ENCODE measurements around the gene BRMS1L. TPM values are rescaled to one million over a fixed set of nuclear protein-coding genes. Genes with fewer than 3 reads are reported as not detected.

Gene BRMS1L
- total and polyA plus RNA-seq, 10 of the 15 experiments (the other 5 are each of a cell fraction or from before 2014, with no cell fraction given): 5.3 to 26.7 (median 8.3) TPM

DNA sequence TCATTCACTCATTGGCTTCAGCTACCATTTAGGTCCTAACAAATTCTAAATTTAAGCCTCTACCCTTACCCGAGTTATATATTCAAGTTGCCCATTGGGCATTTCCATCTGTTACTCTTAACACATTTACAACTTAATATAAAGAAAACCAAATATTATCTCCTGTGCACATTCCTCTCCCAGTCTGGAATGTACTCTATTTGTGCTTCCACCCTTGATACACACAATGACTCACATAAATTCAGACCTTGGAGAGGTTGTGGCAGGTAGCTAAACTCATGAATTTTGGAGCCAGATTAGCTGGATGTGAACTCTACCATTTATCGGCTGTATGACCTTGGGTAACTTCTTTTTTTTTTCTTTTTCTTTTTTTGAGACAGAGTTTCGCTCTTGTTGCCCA, 51.1 kb downstream of the BRMS1L start (continued):
- TF ChIP-seq, protein P1, sequence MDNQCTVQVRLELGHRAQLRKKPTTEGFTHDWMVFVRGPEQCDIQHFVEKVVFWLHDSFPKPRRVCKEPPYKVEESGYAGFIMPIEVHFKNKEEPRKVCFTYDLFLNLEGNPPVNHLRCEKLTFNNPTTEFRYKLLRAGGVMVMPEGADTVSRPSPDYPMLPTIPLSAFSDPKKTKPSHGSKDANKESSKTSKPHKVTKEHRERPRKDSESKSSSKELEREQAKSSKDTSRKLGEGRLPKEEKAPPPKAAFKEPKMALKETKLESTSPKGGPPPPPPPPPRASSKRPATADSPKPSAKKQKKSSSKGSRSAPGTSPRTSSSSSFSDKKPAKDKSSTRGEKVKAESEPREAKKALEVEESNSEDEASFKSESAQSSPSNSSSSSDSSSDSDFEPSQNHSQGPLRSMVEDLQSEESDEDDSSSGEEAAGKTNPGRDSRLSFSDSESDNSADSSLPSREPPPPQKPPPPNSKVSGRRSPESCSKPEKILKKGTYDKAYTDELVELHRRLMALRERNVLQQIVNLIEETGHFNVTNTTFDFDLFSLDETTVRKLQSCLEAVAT (IDR thresholded peaks at IDR 0.05): no peak
- no peak for TF ChIP-seq GABPA (IDR thresholded peaks at IDR 0.05; ENCODE audit: low read depth)

DNA sequence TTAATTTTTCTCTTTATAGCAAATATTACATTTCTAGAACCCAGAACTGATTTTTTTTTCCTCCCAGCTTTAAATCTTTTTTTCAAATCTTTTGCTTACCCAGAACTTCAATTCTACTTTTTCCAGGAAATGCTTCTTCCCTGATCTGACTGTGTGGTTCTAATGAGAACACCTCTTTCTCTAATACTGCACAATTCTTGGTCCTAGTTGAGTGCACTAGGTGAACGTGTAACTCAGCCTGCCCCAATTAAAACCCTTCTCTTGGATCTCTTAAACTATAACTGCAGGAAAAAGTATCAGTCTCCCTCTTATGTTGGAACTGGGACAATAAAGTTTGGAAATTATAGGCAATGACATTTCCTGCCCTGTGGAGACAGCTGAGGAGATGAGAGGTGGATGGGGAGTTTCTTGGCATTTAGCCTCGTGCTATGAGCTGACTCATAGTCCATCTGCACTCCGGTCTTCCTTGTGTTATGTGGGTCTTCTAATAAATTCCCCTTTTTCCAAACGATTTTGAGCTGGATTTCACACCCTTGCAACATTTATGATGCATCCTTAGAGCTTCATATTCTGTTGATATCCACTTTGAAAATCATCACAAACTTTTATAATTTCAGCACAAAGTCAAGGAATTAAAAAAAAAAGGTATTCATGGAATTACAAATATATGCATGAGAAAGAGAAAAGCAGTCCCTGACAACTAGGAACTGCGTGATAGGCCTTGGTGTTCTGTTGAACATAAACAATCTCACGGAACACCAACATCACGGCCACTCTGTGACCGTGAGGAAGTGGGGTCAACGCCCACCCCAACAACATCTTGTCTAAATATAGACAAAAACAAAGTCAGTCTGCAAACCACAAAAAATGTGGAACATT, 52.4 kb downstream of the BRMS1L start:
- intact Hi-C loops (cut with micrococcal nuclease; ENCODE audit: unreplicated experiment) (no loop called here), in situ Hi-C loops (cut with MboI) (no loop called here)
- DNase-seq (ENCODE audit: low read depth, low spot score) (no peak), FAIRE-seq (no peak), ATAC-seq (no peak)
- no TSS peak for BruUV-seq (replicated peaks)
- POLR2A ChIA-PET: no interaction called here
- SMC1A ChIA-PET (ENCODE audit: uncharacterized antibody, unreplicated experiment): interaction anchor here (1.3 kb wide), 1 partner anchor 191 kb away, joined by 7 read pairs; no protein-coding TSS in a partner anchor
- no peak overlapping the region for H3K27ac ChIP-seq (ENCODE audit: control insufficient read depth, insufficient read depth)
- H3K27me3 ChIP-seq (replicated peaks in 1 of 2; ENCODE audit: control insufficient read depth in 2 of 2, insufficient read depth in 2 of 2, low read length in 1 of 2): no peaks in the 10 kb centered on the region
- no peak overlapping the region for H3K4me2 ChIP-seq (ENCODE audit: control insufficient read depth, insufficient read depth)
- CTCF ChIA-PET: interaction anchor here (0.6 to 8.8 kb wide), 6 partner anchors 11 to 1064 kb away, joined by 3 to 224 read pairs (median 4); no protein-coding TSS in a partner anchor
- no peaks in the 10 kb centered on the region for H4K20me1 ChIP-seq (ENCODE audit: control insufficient read depth, insufficient read depth)
- H3K9ac ChIP-seq (ENCODE audit: control insufficient read depth, insufficient read depth, low read length): no peak overlapping the region
- RAD21 ChIA-PET (ENCODE audit: unreplicated experiment): interaction anchor here (0.6 to 6.5 kb wide), 3 partner anchors 15 to 1256 kb away, joined by 3 to 65 read pairs (median 5); no protein-coding TSS in a partner anchor
- H2AFZ ChIP-seq (ENCODE audit: control insufficient read depth, low read depth, low read length): no peak overlapping the region
- H3K36me3 ChIP-seq (ENCODE audit: control insufficient read depth in 2 of 2, insufficient read depth in 2 of 2, low read length in 1 of 2): no peaks in the 10 kb centered on the region
- no peak overlapping the region for H3K4me3 ChIP-seq
- H3K4me1 ChIP-seq (ENCODE audit: control insufficient read depth, insufficient read depth, low read length): 0 out of 2 replicates have a peak, but pooled peaks cover 4% of the 10 kb centered on the region
- H3K9me3 ChIP-seq (replicated peaks; ENCODE audit: control insufficient read depth, insufficient read depth, low read length): no peaks in the 10 kb centered on the region
- WGBS (ENCODE audit: insufficient coverage, insufficient replicate concordance, low lambda C conversion rate, missing lambda C conversion rate): 33% methylated on average over 9 of the region's 9 CpGs
- no peaks in the 10 kb centered on the region for H3K79me2 ChIP-seq (ENCODE audit: control insufficient read depth, insufficient read depth, low read length)
- TF ChIP-seq JUNB (IDR thresholded peaks at IDR 0.05) (no peak), NFYB (IDR thresholded peaks at IDR 0.05; ENCODE audit: insufficient read depth, low read depth, low read length) (no peak), CEBPB (IDR thresholded peaks at IDR 0.05; ENCODE audit: borderline replicate concordance in 1 of 2, low read depth in 2 of 2, low read length in 2 of 2) (no peak), SMC3 (IDR thresholded peaks at IDR 0.05; ENCODE audit: borderline replicate concordance, low read length) (no peak), SP1 (IDR thresholded peaks at IDR 0.05; ENCODE audit: low read depth, low read length) (no peak), RUNX3 (IDR thresholded peaks at IDR 0.05; ENCODE audit: low read length) (peak; percentile 36; the same call in 1 of the 2 replicates), MEF2B (IDR thresholded peaks at IDR 0.05; ENCODE audit: partially characterized antibody, poor library complexity, severe bottlenecking) (peak; percentile 10), RELA (IDR thresholded peaks at IDR 0.05; ENCODE audit: borderline replicate concordance, partially characterized antibody) (no peak), NBN (IDR thresholded peaks at IDR 0.05) (no peak), CREB1 (IDR thresholded peaks at IDR 0.05; ENCODE audit: low read depth) (no peak), ZNF217 (IDR thresholded peaks at IDR 0.05) (no peak), DPF2 (IDR thresholded peaks at IDR 0.05) (no peak), RAD51 (IDR thresholded peaks at IDR 0.05) (no peak)
- TF ChIP-seq, protein P2, sequence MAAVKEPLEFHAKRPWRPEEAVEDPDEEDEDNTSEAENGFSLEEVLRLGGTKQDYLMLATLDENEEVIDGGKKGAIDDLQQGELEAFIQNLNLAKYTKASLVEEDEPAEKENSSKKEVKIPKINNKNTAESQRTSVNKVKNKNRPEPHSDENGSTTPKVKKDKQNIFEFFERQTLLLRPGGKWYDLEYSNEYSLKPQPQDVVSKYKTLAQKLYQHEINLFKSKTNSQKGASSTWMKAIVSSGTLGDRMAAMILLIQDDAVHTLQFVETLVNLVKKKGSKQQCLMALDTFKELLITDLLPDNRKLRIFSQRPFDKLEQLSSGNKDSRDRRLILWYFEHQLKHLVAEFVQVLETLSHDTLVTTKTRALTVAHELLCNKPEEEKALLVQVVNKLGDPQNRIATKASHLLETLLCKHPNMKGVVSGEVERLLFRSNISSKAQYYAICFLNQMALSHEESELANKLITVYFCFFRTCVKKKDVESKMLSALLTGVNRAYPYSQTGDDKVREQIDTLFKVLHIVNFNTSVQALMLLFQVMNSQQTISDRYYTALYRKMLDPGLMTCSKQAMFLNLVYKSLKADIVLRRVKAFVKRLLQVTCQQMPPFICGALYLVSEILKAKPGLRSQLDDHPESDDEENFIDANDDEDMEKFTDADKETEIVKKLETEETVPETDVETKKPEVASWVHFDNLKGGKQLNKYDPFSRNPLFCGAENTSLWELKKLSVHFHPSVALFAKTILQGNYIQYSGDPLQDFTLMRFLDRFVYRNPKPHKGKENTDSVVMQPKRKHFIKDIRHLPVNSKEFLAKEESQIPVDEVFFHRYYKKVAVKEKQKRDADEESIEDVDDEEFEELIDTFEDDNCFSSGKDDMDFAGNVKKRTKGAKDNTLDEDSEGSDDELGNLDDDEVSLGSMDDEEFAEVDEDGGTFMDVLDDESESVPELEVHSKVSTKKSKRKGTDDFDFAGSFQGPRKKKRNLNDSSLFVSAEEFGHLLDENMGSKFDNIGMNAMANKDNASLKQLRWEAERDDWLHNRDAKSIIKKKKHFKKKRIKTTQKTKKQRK (IDR thresholded peaks at IDR 0.05; ENCODE audit: low read depth, low read length): no peak
- TF ChIP-seq, protein P3, sequence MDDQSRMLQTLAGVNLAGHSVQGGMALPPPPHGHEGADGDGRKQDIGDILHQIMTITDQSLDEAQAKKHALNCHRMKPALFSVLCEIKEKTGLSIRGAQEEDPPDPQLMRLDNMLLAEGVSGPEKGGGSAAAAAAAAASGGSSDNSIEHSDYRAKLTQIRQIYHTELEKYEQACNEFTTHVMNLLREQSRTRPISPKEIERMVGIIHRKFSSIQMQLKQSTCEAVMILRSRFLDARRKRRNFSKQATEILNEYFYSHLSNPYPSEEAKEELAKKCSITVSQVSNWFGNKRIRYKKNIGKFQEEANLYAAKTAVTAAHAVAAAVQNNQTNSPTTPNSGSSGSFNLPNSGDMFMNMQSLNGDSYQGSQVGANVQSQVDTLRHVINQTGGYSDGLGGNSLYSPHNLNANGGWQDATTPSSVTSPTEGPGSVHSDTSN (IDR thresholded peaks at IDR 0.05; ENCODE audit: insufficient replicate concordance, low read depth, low read length): no peak
